ENCODE measurements around the gene TAF12.
A peak's percentile ranks its signal among the peaks of the same experiment; 100 is the strongest.
"Not testable (repeated sequence)": the region's sequence is repeated elsewhere in the genome, so short reads cannot be mapped to it uniquely, and the experiment has no call there.

Gene TAF12

GRCh38 chr1:28644494-28644893 is 1.6 kb upstream of the TAF12 start:
- DNase-seq: no peak

GRCh38 chr1:28642056-28642846 is 616 bp downstream of the TAF12 start:
- DNase-seq: no peak

- DNase-seq: no peak
Observed at GRCh38 chr1:28640766-28641165, 2.1 kb downstream of the TAF12 start.

GRCh38 chr1:28632560-28632959 is 10.3 kb downstream of the TAF12 start:
- DNase-seq: no peak

- no peak for DNase-seq
Observed at GRCh38 chr1:28631713-28632112, 11.2 kb downstream of the TAF12 start.

GRCh38 chr1:28613175-28613574 is 29.7 kb downstream of the TAF12 start:
- no peak for DNase-seq

GRCh38 chr1:28606771-28607170 is 36.1 kb downstream of the TAF12 start:
- no peak for DNase-seq

GRCh38 chr1:28604962-28605361 is 37.9 kb downstream of the TAF12 start:
- no peak for DNase-seq

- no peak for DNase-seq
Observed at GRCh38 chr1:28604411-28604810, 38.5 kb downstream of the TAF12 start.

GRCh38 chr1:28602536-28603439 is 40.1 kb downstream of the TAF12 start:
- peak; percentile 60 to 71 for DNase-seq

GRCh38 chr1:28601696-28602095 is 41.2 kb downstream of the TAF12 start:
- DNase-seq: no peak

GRCh38 chr1:28596276-28596675 is 46.6 kb downstream of the TAF12 start:
- not testable (repeated sequence) for DNase-seq

- DNase-seq: no peak
Observed at GRCh38 chr1:28595412-28596191, 47.3 kb downstream of the TAF12 start.

- not testable (repeated sequence) for DNase-seq
Observed at GRCh38 chr1:28594686-28595411, 48.0 kb downstream of the TAF12 start.

- not testable (repeated sequence) for DNase-seq
Observed at GRCh38 chr1:28593988-28594356, 48.9 kb downstream of the TAF12 start.

GRCh38 chr1:28592321-28593071 is 50.4 kb downstream of the TAF12 start:
- no peak for DNase-seq

GRCh38 chr1:28591708-28592320 is 51.1 kb downstream of the TAF12 start, which contains the start of gene RAB42:
Gene RAB42 (plus strand): TSS chr1:28592265. CDS start chr1:28592512, 247 bp downstream.
- no peak for DNase-seq

GRCh38 chr1:28586585-28587391 is 56.1 kb downstream of the TAF12 start:
- not testable (repeated sequence) for DNase-seq

- no peak for DNase-seq
Observed at GRCh38 chr1:28582248-28582615, 60.6 kb downstream of the TAF12 start.
